ENCODE results near the gene MGAT1. TPM values are rescaled to one million over a fixed set of nuclear protein-coding genes. Genes with fewer than 3 reads are reported as not detected.
"Not testable (repeated sequence)": the region's sequence is repeated elsewhere in the genome, so short reads cannot be mapped to it uniquely, and the experiment has no call there.

Gene MGAT1
- total RNA-seq, 4 donors from 2014 or later = 102 to 155 (median 144) TPM

- not testable (repeated sequence) for H3K9me3 ChIP-seq, H3K4me3 ChIP-seq, H3K36me3 ChIP-seq, DNase-seq, H3K27me3 ChIP-seq
- TF ChIP-seq CTCF (IDR thresholded peaks at IDR 0.05) = peak in 1 of 6 experiments; percentile 5
- Histone ChIP-seq H3K4me1 (peaks cover 7 to 38% (median 9%) of the 10 kb centered on the region in 4 donors), H3K27ac (peak overlapping the region; percentile 30 to 99 (median 94))
Observed at GRCh38 chr5:180828756-180829531, 26.3 kb upstream of the MGAT1 start.

GRCh38 chr5:180827374-180827773 lies 24.8 kb upstream of the MGAT1 start:
- not testable (repeated sequence) for DNase-seq, H3K9me3 ChIP-seq, H3K36me3 ChIP-seq, H3K27ac ChIP-seq, H3K27me3 ChIP-seq, H3K4me3 ChIP-seq
- peaks cover under 1 to 34% (median 8%) of the 10 kb centered on the region in 4 donors for H3K4me1 ChIP-seq

GRCh38 chr5:180825768-180826525 lies 23.3 kb upstream of the MGAT1 start:
- TF ChIP-seq CTCF (IDR thresholded peaks at IDR 0.05) (no peak), POLR2A (IDR thresholded peaks at IDR 0.05) (no peak)
- Histone ChIP-seq H3K36me3 (peaks cover 0 to 5% (median 0%) of the 10 kb centered on the region in 3 donors), H3K4me3 (no peak overlapping the region), H3K4me1 (peaks cover 0 to 30% (median 8%) of the 10 kb centered on the region in 4 donors), H3K27me3 (no peaks in the 10 kb centered on the region), H3K9me3 (no peaks in the 10 kb centered on the region), H3K27ac (peak overlapping the region in 3 of 4 donors; percentile 12 to 80 (median 14))
- peak in 1 of 3 donors; percentile 89 for DNase-seq

- no peak overlapping the region for H3K4me3 ChIP-seq
- H3K9me3 ChIP-seq = no peaks in the 10 kb centered on the region
- peaks cover 0 to 3% (median 0%) of the 10 kb centered on the region in 3 donors for H3K36me3 ChIP-seq
- H3K27me3 ChIP-seq = no peaks in the 10 kb centered on the region
- peak overlapping the region in 2 of 4 donors; percentile 14 to 80 for H3K27ac ChIP-seq
- DNase-seq = no peak
- no peak for TF ChIP-seq POLR2A (IDR thresholded peaks at IDR 0.05)
- TF ChIP-seq CTCF (IDR thresholded peaks at IDR 0.05) = no peak
- H3K4me1 ChIP-seq = peaks cover 0 to 22% (median 8%) of the 10 kb centered on the region in 4 donors
Observed at GRCh38 chr5:180824630-180825476, 22.2 kb upstream of the MGAT1 start.

- H3K27me3 ChIP-seq = no peaks in the 10 kb centered on the region
- H3K36me3 ChIP-seq = no peaks in the 10 kb centered on the region
- H3K4me3 ChIP-seq = no peak overlapping the region
- no peak for TF ChIP-seq CTCF (IDR thresholded peaks at IDR 0.05)
- TF ChIP-seq POLR2A (IDR thresholded peaks at IDR 0.05) = no peak
- peaks cover 0 to 18% (median 7%) of the 10 kb centered on the region in 4 donors for H3K4me1 ChIP-seq
- no peak for DNase-seq
- peak overlapping the region in 1 of 4 donors; percentile 14 for H3K27ac ChIP-seq
- no peaks in the 10 kb centered on the region for H3K9me3 ChIP-seq
Observed at GRCh38 chr5:180823940-180824629, 21.5 kb upstream of the MGAT1 start.

All from Peyer's patch (tissue), 4 donors.